K562 (cell line): ENCODE data around the gene DESI2. TPM values are rescaled to one million over a fixed set of nuclear protein-coding genes. Genes with fewer than 3 reads are reported as not detected.

ENCODE experiments used
- DACH1 ChIP-seq: fragments of 450-650 bp; IDR thresholded peaks from 2 replicates; pipeline ENCODE4 v1.6.1; 2018; ENCODE audit not compliant: partially characterized antibody
- GTF2F1 ChIP-seq: IDR thresholded peaks from 2 replicates; pipeline ENCODE4 v1.6.1; 2011; ENCODE audit warnings: low read depth, low read length, improper control_type of control experiment
- HDGF ChIP-seq: fragments of 450-650 bp; IDR thresholded peaks from 2 replicates; pipeline ENCODE4 v1.6.1; 2016
- KLF6 ChIP-seq: fragments of 250-450 bp; sonication (Bioruptor Pico); IDR thresholded peaks from 2 replicates; pipeline ENCODE4 v1.4.0; 2020; ENCODE audit warnings: mild to moderate bottlenecking, moderate library complexity, borderline replicate concordance
- MBD2 ChIP-seq: sonication (generic); IDR thresholded peaks from 2 replicates; pipeline ENCODE4 v1.6.1; 2016; ENCODE audit warnings: low read depth, borderline replicate concordance
- NELFE ChIP-seq: IDR thresholded peaks from 2 replicates; pipeline ENCODE4 v1.6.1; 2011; ENCODE audit warnings: mild to moderate bottlenecking; ENCODE audit not compliant: insufficient read depth, insufficient read length
- PPARD ChIP-seq: fragments of 250-450 bp; sonication (Bioruptor Pico); IDR thresholded peaks from 2 replicates; pipeline ENCODE4 v1.8.0; 2022; ENCODE audit warnings: inconsistent platforms, mild to moderate bottlenecking, moderate library complexity
- PRPF4 ChIP-seq: fragments of 200-400 bp; formaldehyde crosslinking; IDR thresholded peaks from one replicate; pipeline ENCODE4 v1.6.1; 2017; ENCODE audit warnings: low read length, low read depth, mild to moderate bottlenecking; ENCODE audit not compliant: insufficient read depth, poor library complexity, severe bottlenecking
- ZNF23 ChIP-seq: fragments of 250-450 bp; sonication (Bioruptor Pico); IDR thresholded peaks from 2 replicates; pipeline ENCODE4 v1.4.0; 2020; ENCODE audit warnings: mild to moderate bottlenecking
- ZNF507 ChIP-seq: conservative IDR thresholded peaks from 2 replicates; pipeline ENCODE4 v1.6.1; 2017; ENCODE audit warnings: missing genetic modification characterization, missing compliant biosample characterization
- polyA plus RNA-seq, 8 experiments: library from polyadenylated mRNA; depleted of rRNA in 4 of 8; stranded (reverse) in 5 of 8; unstranded in 3 of 8; fragments of >200 nt; fragmentation: Nextera tagmentation in 2 of 8; fragmentation: Illumina TruSeq in 1 of 8; extraction: Ambion mirVana in 2 of 8; extraction: Trizol in 1 of 8; gene quantifications; 2 replicates each; pipeline versions ENCODE4 v1.2.1 to v1.2.3, GENCODE V29; 2011 to 2014; ENCODE audit warnings: inconsistent platforms in 1 of 8, missing spikeins in 1 of 8
- total RNA-seq, 7 experiments: library from RNA; depleted of rRNA in 6 of 7; stranded (reverse); fragments of >200 nt in 6 of 7; fragmentation: Illumina TruSeq in 2 of 7; extraction: Trizol in 2 of 7; gene quantifications; 2 replicates each; pipeline versions ENCODE4 v1.2.1 to v1.2.3, GENCODE V29; 2011 to 2021; ENCODE audit warnings: low replicate concordance in 1 of 7
- TF ChIP-seq, protein P1 (sequence below), 2 experiments: fragments of 450-650 bp; IDR thresholded peaks; 2 replicates each; pipeline ENCODE4 v1.6.1; 2016; ENCODE audit warnings: mild to moderate bottlenecking in 2 of 2, borderline replicate concordance in 1 of 2, low read depth in 1 of 2, moderate library complexity in 1 of 2
- TF ChIP-seq, protein P2 (sequence below): sonication (generic); formaldehyde crosslinking; IDR thresholded peaks from 2 replicates; pipeline ENCODE4 v1.8.0; 2022; ENCODE audit warnings: mild to moderate bottlenecking, low read depth, missing genetic modification reagents
- TF ChIP-seq, protein P3 (sequence below): fragments of 250-450 bp; sonication (Bioruptor Pico); IDR thresholded peaks from 2 replicates; pipeline ENCODE4 v1.9.0; 2021; ENCODE audit warnings: mild to moderate bottlenecking
- TF ChIP-seq, protein P4 (sequence below): sonication (generic); formaldehyde crosslinking; IDR thresholded peaks from 2 replicates; pipeline ENCODE4 v1.8.0; 2022; ENCODE audit warnings: missing genetic modification reagents, mild to moderate bottlenecking, borderline replicate concordance
- TF ChIP-seq, protein P5 (sequence below): fragments of 250-450 bp; sonication (Bioruptor Pico); IDR thresholded peaks from 2 replicates; pipeline ENCODE4 v1.5.0; 2020; ENCODE audit warnings: mild to moderate bottlenecking, borderline replicate concordance

Gene DESI2
- total and polyA plus RNA-seq, 9 of the 15 experiments (the other 6 are each of a cell fraction or from before 2014, with no cell fraction given) = 17.4 to 59.4 (median 38.4) TPM

DNA sequence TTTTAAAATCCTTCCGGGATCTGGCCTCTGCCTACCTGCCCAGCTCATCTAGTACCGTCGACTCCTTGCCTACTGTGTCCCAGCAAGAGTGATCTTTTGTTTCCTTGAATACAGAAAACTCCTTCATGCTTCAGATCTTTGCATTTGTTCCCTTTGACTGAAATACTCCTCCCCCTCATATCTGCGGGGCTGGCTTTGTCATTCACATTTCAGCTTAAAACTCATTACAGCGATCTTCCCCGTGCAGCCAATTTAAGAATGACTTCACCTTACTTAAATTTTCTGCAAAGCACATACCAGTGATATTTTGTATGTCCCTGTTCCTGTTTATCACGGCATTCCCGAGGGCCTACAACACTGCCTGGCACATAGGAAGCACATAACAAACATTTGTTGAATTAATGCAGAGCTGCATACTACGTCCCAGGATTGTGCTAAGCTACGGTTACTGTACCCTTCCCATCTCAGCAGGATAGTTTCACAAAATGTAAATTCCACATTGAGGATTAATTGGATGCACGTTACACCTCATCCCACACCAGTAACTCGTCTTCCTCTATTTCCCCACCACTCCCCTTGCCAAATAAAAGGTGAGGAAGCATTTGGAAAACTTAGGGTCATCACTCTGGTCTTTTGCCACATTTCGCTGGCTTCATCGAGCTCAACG lies 837 bp upstream of the DESI2 start (continued):
- TF ChIP-seq, protein P1, sequence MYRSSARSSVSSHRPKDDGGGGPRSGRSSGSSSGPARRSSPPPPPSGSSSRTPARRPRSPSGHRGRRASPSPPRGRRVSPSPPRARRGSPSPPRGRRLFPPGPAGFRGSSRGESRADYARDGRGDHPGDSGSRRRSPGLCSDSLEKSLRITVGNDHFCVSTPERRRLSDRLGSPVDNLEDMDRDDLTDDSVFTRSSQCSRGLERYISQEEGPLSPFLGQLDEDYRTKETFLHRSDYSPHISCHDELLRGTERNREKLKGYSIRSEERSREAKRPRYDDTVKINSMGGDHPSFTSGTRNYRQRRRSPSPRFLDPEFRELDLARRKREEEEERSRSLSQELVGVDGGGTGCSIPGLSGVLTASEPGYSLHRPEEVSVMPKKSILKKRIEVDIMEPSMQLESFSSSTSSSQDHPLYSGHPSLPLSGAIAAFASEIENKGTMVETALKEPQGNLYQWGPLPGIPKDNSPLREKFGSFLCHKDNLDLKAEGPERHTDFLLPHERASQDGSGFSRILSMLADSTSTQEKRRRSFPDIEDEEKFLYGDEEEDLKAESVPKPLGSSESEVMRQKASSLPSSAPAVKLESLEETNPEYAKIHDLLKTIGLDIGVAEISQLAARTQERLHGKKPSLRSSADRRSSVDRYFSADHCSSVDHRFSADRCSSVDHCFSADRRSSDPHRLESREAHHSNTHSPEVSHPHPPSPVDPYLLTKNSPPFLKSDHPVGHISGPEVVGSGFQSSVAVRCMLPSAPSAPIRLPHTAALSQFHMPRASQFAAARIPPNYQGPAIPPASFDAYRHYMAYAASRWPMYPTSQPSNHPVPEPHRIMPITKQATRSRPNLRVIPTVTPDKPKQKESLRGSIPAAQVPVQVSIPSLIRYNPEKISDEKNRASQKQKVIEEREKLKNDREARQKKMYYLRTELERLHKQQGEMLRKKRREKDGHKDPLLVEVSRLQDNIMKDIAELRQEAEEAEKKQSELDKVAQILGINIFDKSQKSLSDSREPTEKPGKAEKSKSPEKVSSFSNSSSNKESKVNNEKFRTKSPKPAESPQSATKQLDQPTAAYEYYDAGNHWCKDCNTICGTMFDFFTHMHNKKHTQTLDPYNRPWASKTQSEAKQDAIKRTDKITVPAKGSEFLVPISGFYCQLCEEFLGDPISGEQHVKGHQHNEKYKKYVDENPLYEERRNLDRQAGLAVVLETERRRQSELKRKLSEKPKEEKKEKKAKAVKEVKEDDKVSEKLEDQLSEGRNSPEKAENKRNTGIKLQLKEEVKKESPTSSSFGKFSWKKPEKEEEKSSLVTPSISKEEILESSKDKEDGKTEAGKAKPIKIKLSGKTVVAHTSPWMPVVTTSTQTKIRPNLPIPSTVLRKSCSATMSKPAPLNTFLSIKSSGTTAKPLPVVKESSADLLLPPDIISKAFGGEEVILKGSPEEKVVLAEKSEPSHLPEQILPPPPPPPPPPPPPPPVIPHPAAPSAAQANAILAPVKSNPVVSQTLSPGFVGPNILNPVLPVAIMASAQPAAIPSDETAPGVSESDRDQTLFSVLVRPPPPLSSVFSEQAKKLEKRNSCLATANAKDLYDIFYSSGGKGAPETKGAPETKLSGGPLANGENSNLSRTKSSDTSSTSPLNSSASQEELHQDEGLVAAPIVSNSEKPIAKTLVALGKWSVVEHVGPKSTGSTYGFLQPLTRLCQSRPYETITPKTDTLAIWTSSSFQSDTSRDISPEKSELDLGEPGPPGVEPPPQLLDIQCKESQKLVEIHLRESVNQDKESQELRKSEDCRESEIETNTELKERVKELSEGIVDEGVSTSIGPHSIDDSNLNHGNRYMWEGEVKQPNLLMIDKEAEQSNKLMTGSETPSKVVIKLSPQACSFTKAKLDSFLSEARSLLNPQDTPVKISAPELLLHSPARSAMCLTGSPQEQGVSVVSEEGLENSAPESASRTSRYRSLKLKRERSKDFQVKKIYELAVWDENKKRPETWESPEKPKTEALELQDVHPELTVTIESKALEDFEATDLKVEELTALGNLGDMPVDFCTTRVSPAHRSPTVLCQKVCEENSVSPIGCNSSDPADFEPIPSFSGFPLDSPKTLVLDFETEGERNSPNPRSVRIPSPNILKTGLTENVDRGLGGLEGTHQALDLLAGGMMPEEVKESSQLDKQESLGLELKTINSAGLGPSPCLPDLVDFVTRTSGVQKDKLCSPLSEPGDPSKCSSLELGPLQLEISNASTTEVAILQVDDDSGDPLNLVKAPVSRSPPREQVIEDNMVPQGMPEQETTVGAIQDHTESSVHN (IDR thresholded peaks at IDR 0.05; ENCODE audit: borderline replicate concordance in 1 of 2, low read depth in 1 of 2) = no peak
- no peak for TF ChIP-seq NELFE
- no peak for TF ChIP-seq ZNF23 (CRISPR knock-in tag)
- no peak for TF ChIP-seq HDGF
- TF ChIP-seq ZNF507 (tag) = no peak
- TF ChIP-seq KLF6 (CRISPR knock-in tag) = no peak
- TF ChIP-seq PPARD = no peak
- TF ChIP-seq, protein P2, sequence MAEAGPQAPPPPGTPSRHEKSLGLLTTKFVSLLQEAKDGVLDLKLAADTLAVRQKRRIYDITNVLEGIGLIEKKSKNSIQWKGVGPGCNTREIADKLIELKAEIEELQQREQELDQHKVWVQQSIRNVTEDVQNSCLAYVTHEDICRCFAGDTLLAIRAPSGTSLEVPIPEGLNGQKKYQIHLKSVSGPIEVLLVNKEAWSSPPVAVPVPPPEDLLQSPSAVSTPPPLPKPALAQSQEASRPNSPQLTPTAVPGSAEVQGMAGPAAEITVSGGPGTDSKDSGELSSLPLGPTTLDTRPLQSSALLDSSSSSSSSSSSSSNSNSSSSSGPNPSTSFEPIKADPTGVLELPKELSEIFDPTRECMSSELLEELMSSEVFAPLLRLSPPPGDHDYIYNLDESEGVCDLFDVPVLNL = no peak
- TF ChIP-seq MBD2 = no peak
- TF ChIP-seq PRPF4 = no peak
- no peak for TF ChIP-seq DACH1
- TF ChIP-seq GTF2F1 = peak; percentile 53; the same call in 1 of the 2 replicates
- TF ChIP-seq, protein P3, sequence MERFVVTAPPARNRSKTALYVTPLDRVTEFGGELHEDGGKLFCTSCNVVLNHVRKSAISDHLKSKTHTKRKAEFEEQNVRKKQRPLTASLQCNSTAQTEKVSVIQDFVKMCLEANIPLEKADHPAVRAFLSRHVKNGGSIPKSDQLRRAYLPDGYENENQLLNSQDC (CRISPR knock-in tag) = no peak
- TF ChIP-seq, protein P4, sequence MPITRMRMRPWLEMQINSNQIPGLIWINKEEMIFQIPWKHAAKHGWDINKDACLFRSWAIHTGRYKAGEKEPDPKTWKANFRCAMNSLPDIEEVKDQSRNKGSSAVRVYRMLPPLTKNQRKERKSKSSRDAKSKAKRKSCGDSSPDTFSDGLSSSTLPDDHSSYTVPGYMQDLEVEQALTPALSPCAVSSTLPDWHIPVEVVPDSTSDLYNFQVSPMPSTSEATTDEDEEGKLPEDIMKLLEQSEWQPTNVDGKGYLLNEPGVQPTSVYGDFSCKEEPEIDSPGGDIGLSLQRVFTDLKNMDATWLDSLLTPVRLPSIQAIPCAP (CRISPR knock-in tag) = no peak
- TF ChIP-seq, protein P5, sequence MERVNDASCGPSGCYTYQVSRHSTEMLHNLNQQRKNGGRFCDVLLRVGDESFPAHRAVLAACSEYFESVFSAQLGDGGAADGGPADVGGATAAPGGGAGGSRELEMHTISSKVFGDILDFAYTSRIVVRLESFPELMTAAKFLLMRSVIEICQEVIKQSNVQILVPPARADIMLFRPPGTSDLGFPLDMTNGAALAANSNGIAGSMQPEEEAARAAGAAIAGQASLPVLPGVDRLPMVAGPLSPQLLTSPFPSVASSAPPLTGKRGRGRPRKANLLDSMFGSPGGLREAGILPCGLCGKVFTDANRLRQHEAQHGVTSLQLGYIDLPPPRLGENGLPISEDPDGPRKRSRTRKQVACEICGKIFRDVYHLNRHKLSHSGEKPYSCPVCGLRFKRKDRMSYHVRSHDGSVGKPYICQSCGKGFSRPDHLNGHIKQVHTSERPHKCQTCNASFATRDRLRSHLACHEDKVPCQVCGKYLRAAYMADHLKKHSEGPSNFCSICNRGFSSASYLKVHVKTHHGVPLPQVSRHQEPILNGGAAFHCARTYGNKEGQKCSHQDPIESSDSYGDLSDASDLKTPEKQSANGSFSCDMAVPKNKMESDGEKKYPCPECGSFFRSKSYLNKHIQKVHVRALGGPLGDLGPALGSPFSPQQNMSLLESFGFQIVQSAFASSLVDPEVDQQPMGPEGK (CRISPR knock-in tag) = no peak
